CD14-positive monocyte (primary cell): ENCODE results near the gene ETV4. TPM values are rescaled to one million over a fixed set of nuclear protein-coding genes. Genes with fewer than 3 reads are reported as not detected.

Source experiments
- DNase-seq, 3 donors: peaks; one replicate each; pipeline ENCODE4 v3.0.0-alpha.2; 2011 to 2022
- H2AFZ ChIP-seq: 2 replicates; pipeline ENCODE4 v1.6.0; 2012; ENCODE audit warnings: mild to moderate bottlenecking, low read depth, low read length, inconsistent platforms; ENCODE audit not compliant: insufficient read depth, poor library complexity, severe bottlenecking
- H3K27ac ChIP-seq, 2 donors: 1 replicate in 1 of 2; 2 replicates in 1 of 2; pipeline ENCODE4 v1.5.1; 2012 to 2013; ENCODE audit warnings: low read length in 2 of 2, control low read depth in 1 of 2, inconsistent platforms in 1 of 2, low read depth in 1 of 2, mild to moderate bottlenecking in 1 of 2
- H3K27me3 ChIP-seq, 2 donors: one replicate each; pipeline versions ENCODE4 v1.6.0 to v1.6.1; 2011 to 2013; ENCODE audit warnings: low read length in 2 of 2; ENCODE audit not compliant: control insufficient read depth in 2 of 2, insufficient read depth in 2 of 2
- H3K36me3 ChIP-seq, 2 donors: replicated peaks in 1 of 2; 1 replicate in 1 of 2; 2 replicates in 1 of 2; pipeline versions ENCODE4 v1.5.1 to v1.6.1; 2012 to 2013; ENCODE audit warnings: low read length in 2 of 2, control low read depth in 1 of 2, inconsistent platforms in 1 of 2, mild to moderate bottlenecking in 1 of 2; ENCODE audit not compliant: insufficient read depth in 2 of 2, control insufficient read depth in 1 of 2
- H3K4me1 ChIP-seq, 2 donors: 1 replicate in 1 of 2; 2 replicates in 1 of 2; pipeline versions ENCODE4 v1.5.1 to v1.6.1; 2012 to 2013; ENCODE audit warnings: low read length in 2 of 2, control low read depth in 1 of 2, inconsistent platforms in 1 of 2, mild to moderate bottlenecking in 1 of 2, moderate library complexity in 1 of 2; ENCODE audit not compliant: insufficient read depth in 2 of 2, control insufficient read depth in 1 of 2
- H3K4me2 ChIP-seq: replicated peaks from 2 replicates; pipeline ENCODE3; 2012; ENCODE audit warnings: low read length, moderate library complexity, mild to moderate bottlenecking; ENCODE audit not compliant: poor library complexity, severe bottlenecking; ENCODE audit errors: extremely low read depth
- H3K4me3 ChIP-seq, 3 experiments: fragments of 200-600 bp in 1 of 3; sonication (generic) in 1 of 3; replicated peaks in 1 of 3; 1 replicate in 2 of 3; 2 replicates in 1 of 3; pipeline ENCODE4 v1.5.1; 2011 to 2013; ENCODE audit warnings: low read length in 3 of 3, mild to moderate bottlenecking in 3 of 3, control low read depth in 2 of 3, low read depth in 2 of 3, inconsistent platforms in 1 of 3, moderate library complexity in 1 of 3
- H3K79me2 ChIP-seq: 2 replicates; pipeline ENCODE4 v1.6.0; 2012; ENCODE audit warnings: mild to moderate bottlenecking, control low read depth, inconsistent platforms, low read length, moderate library complexity; ENCODE audit not compliant: insufficient read depth
- H3K9ac ChIP-seq: 2 replicates; pipeline ENCODE4 v1.6.0; 2017; ENCODE audit warnings: low read length, mild to moderate bottlenecking; ENCODE audit not compliant: insufficient read depth, poor library complexity, severe bottlenecking
- H3K9me3 ChIP-seq, 2 donors: replicated peaks in 1 of 2; 1 replicate in 1 of 2; 2 replicates in 1 of 2; pipeline versions ENCODE4 v1.5.1 to v1.6.1; 2012 to 2013; ENCODE audit warnings: low read length in 2 of 2, control low read depth in 1 of 2; ENCODE audit not compliant: control insufficient read depth in 1 of 2, insufficient read depth in 1 of 2
- H4K20me1 ChIP-seq: 2 replicates; pipeline ENCODE4 v1.6.0; 2012; ENCODE audit warnings: mild to moderate bottlenecking, low read length, control low read depth, moderate library complexity; ENCODE audit not compliant: insufficient read depth
- H3K27ac Mint-ChIP-seq, 7 donors: one replicate each; pipeline ENCODE4 v1.8.0; 2020; ENCODE audit warnings: mild to moderate bottlenecking in 7 of 7, mixed read lengths in 7 of 7, moderate library complexity in 6 of 7, inconsistent platforms in 2 of 7
- H3K27me3 Mint-ChIP-seq, 3 donors: one replicate each; pipeline ENCODE4 v1.8.0; 2021 to 2022; ENCODE audit warnings: low read depth in 3 of 3, mild to moderate bottlenecking in 3 of 3, mixed read lengths in 3 of 3, moderate library complexity in 3 of 3, inconsistent platforms in 1 of 3
- H3K36me3 Mint-ChIP-seq, 2 donors: one replicate each; pipeline ENCODE4 v1.8.0; 2020; ENCODE audit warnings: mixed read lengths in 2 of 2, inconsistent platforms in 1 of 2, mild to moderate bottlenecking in 1 of 2
- H3K4me1 Mint-ChIP-seq: one replicate; pipeline ENCODE4 v1.8.0; 2020; ENCODE audit warnings: mild to moderate bottlenecking, mixed read lengths
- H3K4me3 Mint-ChIP-seq, 2 donors: one replicate each; pipeline ENCODE4 v1.8.0; 2020; ENCODE audit warnings: mild to moderate bottlenecking in 2 of 2, mixed read lengths in 2 of 2, moderate library complexity in 1 of 2
- H3K9me3 Mint-ChIP-seq, 7 donors: one replicate each; pipeline ENCODE4 v1.8.0; 2020 to 2022; ENCODE audit warnings: mixed read lengths in 7 of 7, mild to moderate bottlenecking in 6 of 7, moderate library complexity in 6 of 7, inconsistent platforms in 2 of 7
- CTCF ChIP-seq: fragments of 200-600 bp; IDR thresholded peaks from one replicate; pipeline ENCODE4 v1.8.0; 2022; ENCODE audit warnings: antibody characterized with exemption, mild to moderate bottlenecking
- WGBS: methylation state at CpG from one replicate; pipeline ENCODE4 v1.1.5; 2013; ENCODE audit warnings: missing lambda C conversion rate; ENCODE audit not compliant: insufficient coverage; 5-methylcytosine and 5-hydroxymethylcytosine counted together
- intact Hi-C, 2 donors: fragments of 100-400 bp; cut with micrococcal nuclease; formaldehyde crosslinking; loops; one replicate each; pipeline versions ENCODE4 v1.15.0 to v1.15.1; 2023
- polyA plus RNA-seq, 3 donors: library from polyadenylated mRNA; depleted of rRNA in 1 of 3; unstranded in 2 of 3; stranded (reverse) in 1 of 3; fragments of 300-500 nt in 2 of 3; fragments of >200 nt in 1 of 3; fragmentation: Illumina TruSeq in 2 of 3; gene quantifications; 1 replicate in 2 of 3; 2 replicates in 1 of 3; pipeline ENCODE4 v1.2.3, GENCODE V29; 2012 to 2021

Gene ETV4
- polyA plus RNA-seq, 3 donors: not detected

GRCh38 chr17:43532581-43532980 is 13.6 kb downstream of the ETV4 start:
- Histone ChIP-seq H2AFZ (no peak overlapping the region), H3K27me3 (no peaks in the 10 kb centered on the region), H3K9ac (no peak overlapping the region), H4K20me1 (peaks cover 24% of the 10 kb centered on the region), H3K4me1 (peaks cover 6 to 7% of the 10 kb centered on the region in 2 donors), H3K36me3 (peaks cover 4 to 16% of the 10 kb centered on the region in 2 donors), H3K4me2 (no peak overlapping the region), H3K27ac (no peak overlapping the region), H3K79me2 (no peaks in the 10 kb centered on the region), H3K4me3 (no peak overlapping the region), H3K9me3 (no peaks in the 10 kb centered on the region)
- peaks cover 7 to 14% of the 10 kb centered on the region in 2 donors for H3K36me3 Mint-ChIP-seq
- H3K27me3 Mint-ChIP-seq: peaks cover 1 to 11% (median 2%) of the 10 kb centered on the region in 3 donors
- DNase-seq: no peak
- H3K4me1 Mint-ChIP-seq: peaks cover 14% of the 10 kb centered on the region
- no peaks in the 10 kb centered on the region for H3K9me3 Mint-ChIP-seq
- no peak overlapping the region for H3K4me3 Mint-ChIP-seq
- no peak for TF ChIP-seq CTCF
- 100% methylated on average over 3 of the region's 10 CpGs for WGBS
- no peak overlapping the region for H3K27ac Mint-ChIP-seq
- intact Hi-C loops: no loop called here

- TF ChIP-seq CTCF: no peak
- H3K4me1 Mint-ChIP-seq: peaks cover 14% of the 10 kb centered on the region
- Histone ChIP-seq H2AFZ (no peak overlapping the region), H3K9me3 (no peaks in the 10 kb centered on the region), H4K20me1 (peaks cover 30% of the 10 kb centered on the region), H3K4me1 (peaks cover 6 to 7% of the 10 kb centered on the region in 2 donors), H3K4me2 (no peak overlapping the region), H3K36me3 (peaks cover 10 to 23% of the 10 kb centered on the region in 2 donors), H3K79me2 (no peaks in the 10 kb centered on the region), H3K9ac (no peak overlapping the region), H3K27me3 (no peaks in the 10 kb centered on the region), H3K4me3 (no peak overlapping the region), H3K27ac (no peak overlapping the region)
- H3K4me3 Mint-ChIP-seq: no peak overlapping the region
- no peak for DNase-seq
- no peak overlapping the region for H3K27ac Mint-ChIP-seq
- no peaks in the 10 kb centered on the region for H3K9me3 Mint-ChIP-seq
- peaks cover 0 to 11% (median 1%) of the 10 kb centered on the region in 3 donors for H3K27me3 Mint-ChIP-seq
- WGBS: 100% methylated on average over 2 of the region's 8 CpGs
- peaks cover 12 to 20% of the 10 kb centered on the region in 2 donors for H3K36me3 Mint-ChIP-seq
- intact Hi-C loops: no loop called here
Measured at GRCh38 chr17:43531955-43532354, 14.2 kb downstream of the ETV4 start.
